ENCODE results near the gene MPLKIP.
"Not testable (repeated sequence)": the region's sequence is repeated elsewhere in the genome, so short reads cannot be mapped to it uniquely, and the experiment has no call there.

MPLKIP gene

GRCh38 chr7:40133561-40134427 lies 628 bp downstream of the MPLKIP start:
- Histone ChIP-seq H3K9ac (ENCODE audit: low read length in 2 of 2) (peak overlapping the region; percentile 88 to 97), H3K36me3 (ENCODE audit: control insufficient read depth in 2 of 2, insufficient read depth in 2 of 2, low read length in 2 of 2) (no peaks in the 10 kb centered on the region), H3K9me3 (ENCODE audit: control insufficient read depth in 2 of 2, low read length in 2 of 2) (no peaks in the 10 kb centered on the region), H3K4me1 (ENCODE audit: control insufficient read depth, insufficient read depth, low read length) (peaks cover 10% of the 10 kb centered on the region), H3K4me3 (ENCODE audit: low read length in 2 of 2) (peak overlapping the region; percentile 79 to 94), H3K27ac (ENCODE audit: low read length) (peak overlapping the region; percentile 86), H3K27me3 (ENCODE audit: control insufficient read depth in 1 of 2, insufficient read depth in 2 of 2, low read length in 2 of 2) (no peaks in the 10 kb centered on the region)

GRCh38 chr7:40122940-40123254 lies 11.5 kb downstream of the MPLKIP start:
- no peak overlapping the region for H3K27ac ChIP-seq (ENCODE audit: low read length)
- no peaks in the 10 kb centered on the region for H3K36me3 ChIP-seq (ENCODE audit: control insufficient read depth in 2 of 2, insufficient read depth in 2 of 2, low read length in 2 of 2)
- H3K4me1 ChIP-seq (ENCODE audit: control insufficient read depth, insufficient read depth, low read length), result no peaks in the 10 kb centered on the region
- H3K9me3 ChIP-seq (ENCODE audit: control insufficient read depth in 2 of 2, low read length in 2 of 2), result no peaks in the 10 kb centered on the region
- H3K9ac ChIP-seq (ENCODE audit: low read length in 2 of 2), result no peak overlapping the region
- H3K27me3 ChIP-seq (ENCODE audit: control insufficient read depth in 1 of 2, insufficient read depth in 2 of 2, low read length in 2 of 2), result no peaks in the 10 kb centered on the region
- H3K4me3 ChIP-seq (ENCODE audit: low read length in 2 of 2), result no peak overlapping the region

DNA sequence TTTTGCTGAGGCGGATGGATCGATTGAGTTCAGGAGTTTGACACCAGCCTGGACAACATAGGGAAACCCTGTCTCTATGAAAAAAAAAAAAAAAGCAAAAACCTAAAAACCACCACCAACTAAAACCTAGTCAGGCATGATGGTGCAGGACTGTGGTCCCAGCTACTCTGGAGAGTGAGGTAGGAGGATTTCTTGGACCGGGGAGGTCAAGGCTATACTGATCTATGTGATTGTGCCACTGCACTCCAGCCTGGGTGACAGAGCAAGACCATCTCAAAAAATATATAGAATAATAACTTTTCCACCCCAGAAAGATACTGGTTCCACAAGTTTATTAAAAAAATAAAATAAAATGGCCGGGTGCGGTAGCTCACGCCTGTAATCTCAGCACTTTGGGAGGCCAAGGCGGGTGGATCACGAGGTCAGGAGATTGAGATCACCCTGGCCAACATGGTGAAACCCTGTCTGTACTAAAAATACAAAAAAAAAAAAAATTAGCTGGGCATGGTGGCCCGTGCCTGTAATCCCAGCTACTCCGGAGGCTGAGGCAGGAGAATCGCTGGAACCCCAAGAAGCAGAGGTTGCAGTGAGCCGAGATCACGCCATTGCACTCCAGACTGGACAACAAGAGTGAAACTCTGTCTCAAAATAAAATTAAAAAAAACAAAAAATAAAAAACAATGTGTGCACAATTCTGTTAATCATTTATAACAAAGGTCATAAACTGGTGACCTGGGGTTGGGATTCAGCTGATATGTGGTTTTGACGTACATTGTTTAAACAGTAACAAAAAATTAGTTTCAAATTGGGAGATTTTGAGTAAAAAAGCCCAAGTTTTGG lies 12.1 kb downstream of the MPLKIP start:
- H3K36me3 ChIP-seq (ENCODE audit: control insufficient read depth in 2 of 2, insufficient read depth in 2 of 2, low read length in 2 of 2); H3K27ac ChIP-seq (ENCODE audit: low read length); H3K9me3 ChIP-seq (ENCODE audit: control insufficient read depth in 2 of 2, low read length in 2 of 2); H3K27me3 ChIP-seq (ENCODE audit: control insufficient read depth in 1 of 2, insufficient read depth in 2 of 2, low read length in 2 of 2); H3K4me3 ChIP-seq (ENCODE audit: low read length in 2 of 2); H3K9ac ChIP-seq (ENCODE audit: low read length in 2 of 2); H3K4me1 ChIP-seq (ENCODE audit: control insufficient read depth, insufficient read depth, low read length): not testable (repeated sequence)

DNA sequence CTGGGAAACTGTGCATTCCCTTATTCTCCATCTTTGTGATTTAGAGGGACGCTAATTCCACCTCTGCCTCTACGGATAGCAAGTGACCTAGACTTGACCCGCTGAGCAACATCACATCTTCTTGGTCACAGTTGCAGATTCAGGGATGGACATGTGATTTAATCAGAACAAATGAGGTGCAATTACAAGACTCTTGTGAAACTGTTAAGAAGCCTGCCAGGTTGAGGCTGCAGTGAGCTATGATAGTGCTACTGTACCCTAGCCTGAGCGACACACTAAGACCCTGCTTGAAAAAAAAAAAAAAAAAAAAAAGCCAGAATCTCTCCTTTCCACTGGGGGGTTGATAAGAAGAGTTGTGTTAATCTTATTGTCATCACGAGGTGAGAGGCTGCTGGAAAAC lies 14.4 kb downstream of the MPLKIP start:
- Histone ChIP-seq H3K27me3 (ENCODE audit: control insufficient read depth in 1 of 2, insufficient read depth in 2 of 2, low read length in 2 of 2) (no peaks in the 10 kb centered on the region), H3K36me3 (ENCODE audit: control insufficient read depth in 2 of 2, insufficient read depth in 2 of 2, low read length in 2 of 2) (no peaks in the 10 kb centered on the region), H3K4me3 (ENCODE audit: low read length in 2 of 2) (no peak overlapping the region), H3K4me1 (ENCODE audit: control insufficient read depth, insufficient read depth, low read length) (no peaks in the 10 kb centered on the region), H3K9ac (ENCODE audit: low read length in 2 of 2) (no peak overlapping the region), H3K27ac (ENCODE audit: low read length) (no peak overlapping the region), H3K9me3 (ENCODE audit: control insufficient read depth in 2 of 2, low read length in 2 of 2) (no peaks in the 10 kb centered on the region)

- H3K27me3 ChIP-seq (ENCODE audit: control insufficient read depth in 1 of 2, insufficient read depth in 2 of 2, low read length in 2 of 2); H3K4me1 ChIP-seq (ENCODE audit: control insufficient read depth, insufficient read depth, low read length); H3K4me3 ChIP-seq (ENCODE audit: low read length in 2 of 2); H3K27ac ChIP-seq (ENCODE audit: low read length); H3K9ac ChIP-seq (ENCODE audit: low read length in 2 of 2); H3K9me3 ChIP-seq (ENCODE audit: control insufficient read depth in 2 of 2, low read length in 2 of 2); H3K36me3 ChIP-seq (ENCODE audit: control insufficient read depth in 2 of 2, insufficient read depth in 2 of 2, low read length in 2 of 2): not testable (repeated sequence)
These were observed 16.2 kb downstream of the MPLKIP start for GRCh38 chr7:40118201-40118600.

DNA sequence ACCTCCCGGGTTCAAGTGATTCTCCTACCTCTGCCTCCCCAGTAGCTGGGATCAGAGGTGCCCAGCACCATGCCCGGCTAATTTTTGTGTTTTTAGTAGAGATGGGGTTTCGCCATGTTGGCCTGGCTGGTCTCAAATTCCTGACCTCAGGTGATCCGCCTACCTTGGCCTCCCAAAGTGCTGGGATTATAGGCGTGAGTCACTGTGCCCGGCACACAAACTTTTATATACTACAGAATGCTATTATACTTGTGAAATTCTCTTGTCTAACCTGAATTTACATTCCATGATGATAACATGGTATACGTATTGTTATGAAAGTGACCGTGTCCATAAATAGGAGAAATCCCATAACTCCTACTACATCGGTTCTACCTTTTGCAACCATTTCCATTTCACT lies 17.2 kb downstream of the MPLKIP start:
- H3K4me1 ChIP-seq (ENCODE audit: control insufficient read depth, insufficient read depth, low read length), result not testable (repeated sequence)

DNA sequence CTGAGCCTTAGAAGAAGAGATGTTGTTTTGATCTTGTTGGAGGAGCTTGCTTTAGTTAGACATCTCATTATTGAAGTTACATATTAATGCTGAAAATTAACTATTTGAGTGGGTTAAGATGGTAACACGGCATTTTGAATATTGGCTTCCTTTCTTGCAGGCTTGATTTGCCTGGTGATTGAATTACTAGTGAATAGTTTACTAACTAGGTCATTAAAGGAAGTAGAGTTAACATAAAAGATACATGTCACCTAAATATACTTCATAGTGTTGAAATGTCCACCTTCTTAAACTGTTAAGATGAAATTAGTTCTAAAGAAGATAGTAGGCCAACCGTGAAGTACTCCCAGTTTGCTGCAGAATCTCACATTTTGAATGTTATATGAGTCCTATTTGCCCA lies 18.5 kb downstream of the MPLKIP start:
- no peaks in the 10 kb centered on the region for H3K4me1 ChIP-seq (ENCODE audit: control insufficient read depth, insufficient read depth, low read length)
- H3K9ac ChIP-seq (ENCODE audit: low read length in 2 of 2), result no peak overlapping the region
- H3K27ac ChIP-seq (ENCODE audit: low read length), result no peak overlapping the region
- H3K4me3 ChIP-seq (ENCODE audit: low read length in 2 of 2), result no peak overlapping the region
- H3K9me3 ChIP-seq (ENCODE audit: control insufficient read depth in 2 of 2, low read length in 2 of 2), result no peaks in the 10 kb centered on the region
- H3K27me3 ChIP-seq (ENCODE audit: control insufficient read depth in 1 of 2, insufficient read depth in 2 of 2, low read length in 2 of 2), result no peaks in the 10 kb centered on the region
- H3K36me3 ChIP-seq (ENCODE audit: control insufficient read depth in 2 of 2, insufficient read depth in 2 of 2, low read length in 2 of 2), result no peaks in the 10 kb centered on the region

More for the DNA sequence above, 17.2 kb downstream of the MPLKIP start:
- H3K9ac ChIP-seq (ENCODE audit: low read length in 2 of 2); H3K36me3 ChIP-seq (ENCODE audit: control insufficient read depth in 2 of 2, insufficient read depth in 2 of 2, low read length in 2 of 2); H3K9me3 ChIP-seq (ENCODE audit: control insufficient read depth in 2 of 2, low read length in 2 of 2); H3K27ac ChIP-seq (ENCODE audit: low read length); H3K4me3 ChIP-seq (ENCODE audit: low read length in 2 of 2); H3K27me3 ChIP-seq (ENCODE audit: control insufficient read depth in 1 of 2, insufficient read depth in 2 of 2, low read length in 2 of 2): not testable (repeated sequence)

DNA sequence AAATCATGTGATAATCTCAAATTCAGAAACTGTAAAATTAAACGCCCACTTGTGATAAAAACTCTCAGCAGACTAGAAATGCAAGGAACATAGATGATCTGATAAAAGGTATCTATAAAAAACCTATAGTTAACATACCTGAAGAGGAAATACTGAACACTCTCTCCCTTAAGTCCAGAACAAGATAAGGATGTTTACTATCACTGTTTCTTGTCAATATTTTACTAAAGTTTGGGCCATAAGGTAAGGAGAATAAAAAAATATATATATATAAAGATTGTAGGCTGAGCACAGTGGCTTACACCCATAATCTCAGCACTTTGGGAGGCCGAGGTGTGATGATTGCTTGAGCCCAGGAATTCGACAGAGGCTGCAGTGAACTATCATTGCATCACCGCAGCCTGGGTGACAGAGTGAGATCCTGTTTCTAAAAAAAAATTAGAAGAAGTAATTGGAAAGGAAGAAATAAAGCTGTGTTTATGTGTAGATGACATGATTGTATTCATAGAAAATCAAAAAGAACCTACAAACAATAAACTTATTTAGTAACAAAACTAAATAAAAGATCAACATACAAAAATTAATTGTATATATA lies 28.4 kb downstream of the MPLKIP start:
- Histone ChIP-seq H3K27ac (ENCODE audit: low read length) (no peak overlapping the region), H3K27me3 (ENCODE audit: control insufficient read depth in 1 of 2, insufficient read depth in 2 of 2, low read length in 2 of 2) (no peaks in the 10 kb centered on the region), H3K4me1 (ENCODE audit: control insufficient read depth, insufficient read depth, low read length) (no peaks in the 10 kb centered on the region), H3K4me3 (ENCODE audit: low read length in 2 of 2) (no peak overlapping the region), H3K9ac (ENCODE audit: low read length in 2 of 2) (no peak overlapping the region), H3K9me3 (ENCODE audit: control insufficient read depth in 2 of 2, low read length in 2 of 2) (no peaks in the 10 kb centered on the region), H3K36me3 (ENCODE audit: control insufficient read depth in 2 of 2, insufficient read depth in 2 of 2, low read length in 2 of 2) (peaks cover 0 to 2% of the 10 kb centered on the region in 2 donors)

DNA sequence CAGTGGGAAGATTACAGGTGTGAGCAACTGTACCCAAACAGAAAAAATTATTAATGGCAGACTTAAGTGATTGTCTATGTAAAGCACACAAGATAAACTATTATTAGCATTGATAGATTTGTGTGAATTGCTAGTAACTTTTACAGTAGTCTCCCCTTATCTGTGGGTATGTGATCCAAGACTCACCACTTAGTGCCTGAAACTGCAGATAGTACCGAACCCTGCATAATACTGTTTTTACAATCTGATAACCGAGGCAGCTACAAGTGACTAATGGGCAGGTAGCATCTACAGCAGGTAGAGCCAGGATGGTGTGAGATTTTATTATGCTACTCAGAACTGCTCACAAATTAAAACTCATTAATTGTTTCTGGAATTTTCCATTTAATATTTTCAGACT lies 31.5 kb downstream of the MPLKIP start:
- Histone ChIP-seq H3K9ac (ENCODE audit: low read length in 2 of 2) (no peak overlapping the region), H3K9me3 (ENCODE audit: control insufficient read depth in 2 of 2, low read length in 2 of 2) (no peaks in the 10 kb centered on the region), H3K36me3 (ENCODE audit: control insufficient read depth in 2 of 2, insufficient read depth in 2 of 2, low read length in 2 of 2) (peaks cover 2% of the 10 kb centered on the region in 2 donors), H3K27me3 (ENCODE audit: control insufficient read depth in 1 of 2, insufficient read depth in 2 of 2, low read length in 2 of 2) (no peaks in the 10 kb centered on the region), H3K4me3 (ENCODE audit: low read length in 2 of 2) (no peak overlapping the region), H3K27ac (ENCODE audit: low read length) (no peak overlapping the region), H3K4me1 (ENCODE audit: control insufficient read depth, insufficient read depth, low read length) (no peaks in the 10 kb centered on the region)

DNA sequence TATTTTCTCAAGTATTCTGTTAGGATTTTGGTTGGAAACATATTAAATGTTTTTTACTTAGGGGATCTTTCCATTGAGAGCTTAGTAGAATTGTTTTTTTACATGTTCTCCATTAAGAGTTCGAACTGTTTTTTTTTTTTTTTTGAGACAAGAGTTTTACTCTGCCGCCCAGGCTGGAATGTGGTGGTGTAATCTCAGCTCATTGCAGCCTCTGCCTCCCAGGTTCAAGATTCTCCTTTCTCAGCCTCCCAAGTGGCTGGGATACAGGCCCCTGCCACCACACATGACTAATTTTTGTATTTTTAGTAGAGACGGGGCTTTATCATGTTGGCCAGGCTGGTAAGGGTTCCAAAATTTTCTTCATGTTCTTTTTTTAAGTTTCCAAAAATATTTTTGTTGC lies 33.2 kb downstream of the MPLKIP start:
- H3K27ac ChIP-seq (ENCODE audit: low read length), result no peak overlapping the region
- peaks cover 0 to 2% of the 10 kb centered on the region in 2 donors for H3K36me3 ChIP-seq (ENCODE audit: control insufficient read depth in 2 of 2, insufficient read depth in 2 of 2, low read length in 2 of 2)
- no peaks in the 10 kb centered on the region for H3K9me3 ChIP-seq (ENCODE audit: control insufficient read depth in 2 of 2, low read length in 2 of 2)
- no peak overlapping the region for H3K4me3 ChIP-seq (ENCODE audit: low read length in 2 of 2)
- no peaks in the 10 kb centered on the region for H3K27me3 ChIP-seq (ENCODE audit: control insufficient read depth in 1 of 2, insufficient read depth in 2 of 2, low read length in 2 of 2)
- no peak overlapping the region for H3K9ac ChIP-seq (ENCODE audit: low read length in 2 of 2)
- no peaks in the 10 kb centered on the region for H3K4me1 ChIP-seq (ENCODE audit: control insufficient read depth, insufficient read depth, low read length)

Data from stomach smooth muscle (tissue), 2 donors.